Measurements from ENCODE around the gene FERMT3.
A peak's percentile ranks its signal among the peaks of the same experiment; 100 is the strongest.
"Not testable (repeated sequence)": the region's sequence is repeated elsewhere in the genome, so short reads cannot be mapped to it uniquely, and the experiment has no call there.

Gene FERMT3

GRCh38 chr11:64206457-64207255, at the start of gene FERMT3:
Gene FERMT3, plus strand, starts transcription at chr11:64206721. Its CDS starts 644 bp downstream, at chr11:64207365.
- H3K4me3 ChIP-seq = peak within 1 kb of the TSS; percentile 33 to 54 (median 39)
- H3K27ac ChIP-seq = peak within 1 kb of the TSS in 20 of 21 experiments; percentile 58 to 97 (median 88)

- no peak overlapping the region for H3K4me3 ChIP-seq
- H3K27ac ChIP-seq = no peak overlapping the region
Observed at GRCh38 chr11:64157631-64158394, 48.7 kb upstream of the FERMT3 start.

- no peak overlapping the region for H3K27ac ChIP-seq
Observed at GRCh38 chr11:64161037-64161436, 45.5 kb upstream of the FERMT3 start.

GRCh38 chr11:64162769-64163168, 43.8 kb upstream of the FERMT3 start:
- H3K27ac ChIP-seq, H3K4me3 ChIP-seq: not testable (repeated sequence)

More at GRCh38 chr11:64161037-64161436, 45.5 kb upstream of the FERMT3 start:
- no peak overlapping the region for H3K4me3 ChIP-seq

GRCh38 chr11:64163951-64164350, 42.6 kb upstream of the FERMT3 start:
- no peak overlapping the region for H3K4me3 ChIP-seq
- peak overlapping the region in 1 of 21 experiments; percentile 87 for H3K27ac ChIP-seq

- Histone ChIP-seq H3K27ac (peak overlapping the region in 8 of 21 experiments; percentile 68 to 87 (median 83)), H3K4me3 (peak overlapping the region; percentile 55 to 85 (median 63))
Observed at GRCh38 chr11:64164392-64165312, 41.9 kb upstream of the FERMT3 start.

GRCh38 chr11:64165481-64165841, 41.1 kb upstream of the FERMT3 start:
- peak overlapping the region in 20 of 21 experiments; percentile 46 to 89 (median 83) for H3K27ac ChIP-seq
- H3K4me3 ChIP-seq = peak overlapping the region; percentile 55 to 85 (median 63)

- H3K4me3 ChIP-seq = peak within 1 kb of the TSS; percentile 55 to 85 (median 63)
- H3K27ac ChIP-seq = peak within 1 kb of the TSS; percentile 20 to 89 (median 83)
Observed at GRCh38 chr11:64165842-64166635, 40.5 kb upstream of the FERMT3 start, which contains the start of gene MACROD1. Gene MACROD1, minus strand, starts transcription at chr11:64166113. Its CDS starts 119 bp downstream, at chr11:64165994.

GRCh38 chr11:64170419-64170818, 36.1 kb upstream of the FERMT3 start:
- Histone ChIP-seq H3K4me3 (no peak overlapping the region), H3K27ac (peak overlapping the region in 1 of 21 experiments; percentile 31)

- no peak overlapping the region for H3K27ac ChIP-seq
- no peak overlapping the region for H3K4me3 ChIP-seq
Observed at GRCh38 chr11:64173616-64174355, 32.7 kb upstream of the FERMT3 start.

- H3K27ac ChIP-seq = no peak overlapping the region
- no peak overlapping the region for H3K4me3 ChIP-seq
Observed at GRCh38 chr11:64176751-64177150, 29.8 kb upstream of the FERMT3 start.

GRCh38 chr11:64178203-64178602, 28.3 kb upstream of the FERMT3 start:
- Histone ChIP-seq H3K4me3 (no peak overlapping the region), H3K27ac (no peak overlapping the region)

- no peak overlapping the region for H3K4me3 ChIP-seq
- H3K27ac ChIP-seq = no peak overlapping the region
Observed at GRCh38 chr11:64178951-64179639, 27.4 kb upstream of the FERMT3 start.

- Histone ChIP-seq H3K27ac (peak overlapping the region in 12 of 21 experiments; percentile 7 to 78 (median 60)), H3K4me3 (no peak overlapping the region)
Observed at GRCh38 chr11:64180891-64181290, 25.6 kb upstream of the FERMT3 start.

GRCh38 chr11:64181506-64182411, 24.8 kb upstream of the FERMT3 start:
- peak overlapping the region in 18 of 21 experiments; percentile 7 to 78 (median 55) for H3K27ac ChIP-seq
- H3K4me3 ChIP-seq = no peak overlapping the region

GRCh38 chr11:64183890-64184289, 22.6 kb upstream of the FERMT3 start:
- H3K4me3 ChIP-seq = no peak overlapping the region
- H3K27ac ChIP-seq = peak overlapping the region in 2 of 21 experiments; percentile 49 to 94
